ENCODE data around the gene ZNF600. TPM values are rescaled to one million over a fixed set of nuclear protein-coding genes. Genes with fewer than 3 reads are reported as not detected.
"Not testable (repeated sequence)": the region's sequence is repeated elsewhere in the genome, so short reads cannot be mapped to it uniquely, and the experiment has no call there.

The ZNF600 gene
- total and polyA plus RNA-seq, 2 of the 8 experiments (the other 6 are each of a cell fraction or from before 2014, with no cell fraction given), result 2.1 to 8.0 TPM

DNA sequence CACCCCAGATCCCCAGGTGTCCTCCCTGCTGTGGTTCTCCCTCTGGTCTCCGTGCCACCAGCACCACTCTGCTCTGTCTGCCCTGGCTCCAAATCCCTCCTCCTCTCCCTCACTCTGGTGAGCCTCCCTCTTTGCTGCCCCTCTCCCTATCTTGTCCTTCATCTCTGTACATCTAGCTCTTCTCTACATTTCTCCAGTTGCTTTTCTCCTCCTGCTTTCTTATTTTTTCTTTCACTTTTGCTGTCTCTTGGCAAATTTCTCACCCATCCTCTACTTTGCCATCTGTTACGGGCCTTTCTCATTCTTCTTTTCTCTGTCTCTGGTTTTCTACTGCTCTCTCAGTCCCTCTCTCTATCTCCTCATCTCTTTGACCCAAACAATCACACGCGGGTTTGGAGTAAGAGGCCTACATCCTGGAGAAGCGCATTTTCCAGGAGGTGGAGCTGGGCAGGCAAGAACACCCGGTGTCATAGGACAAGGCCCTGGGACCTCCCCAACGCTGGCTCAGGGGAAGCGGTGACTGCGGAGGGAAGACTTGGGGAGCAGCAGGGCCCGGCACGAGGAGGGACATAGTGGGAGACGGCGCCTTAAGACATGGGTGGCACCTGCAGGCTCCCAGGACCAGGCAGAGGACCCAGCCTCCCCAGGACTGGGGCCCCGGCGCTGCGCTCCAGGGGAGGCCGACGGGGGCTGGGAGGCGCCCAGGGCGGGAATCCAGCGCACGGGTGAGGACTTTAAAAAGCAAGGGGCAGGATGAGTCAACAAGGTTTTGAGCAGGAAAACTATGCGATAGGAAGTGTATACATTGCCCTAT lies 61.7 kb downstream of the ZNF600 start (continued):
- TF ChIP-seq RBBP5 (IDR thresholded peaks at IDR 0.05; ENCODE audit: borderline replicate concordance, low read depth, low read length) (no peak), SUZ12 (IDR thresholded peaks at IDR 0.05; ENCODE audit: low read length) (no peak), YY1 (IDR thresholded peaks at IDR 0.05; ENCODE audit: low read depth, low read length) (no peak), SP4 (IDR thresholded peaks at IDR 0.05; ENCODE audit: low read length) (no peak), SP1 (IDR thresholded peaks at IDR 0.05; ENCODE audit: low read depth, low read length) (no peak)
- TF ChIP-seq, protein P1, sequence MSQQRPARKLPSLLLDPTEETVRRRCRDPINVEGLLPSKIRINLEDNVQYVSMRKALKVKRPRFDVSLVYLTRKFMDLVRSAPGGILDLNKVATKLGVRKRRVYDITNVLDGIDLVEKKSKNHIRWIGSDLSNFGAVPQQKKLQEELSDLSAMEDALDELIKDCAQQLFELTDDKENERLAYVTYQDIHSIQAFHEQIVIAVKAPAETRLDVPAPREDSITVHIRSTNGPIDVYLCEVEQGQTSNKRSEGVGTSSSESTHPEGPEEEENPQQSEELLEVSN (IDR thresholded peaks at IDR 0.05), result no peak

DNA sequence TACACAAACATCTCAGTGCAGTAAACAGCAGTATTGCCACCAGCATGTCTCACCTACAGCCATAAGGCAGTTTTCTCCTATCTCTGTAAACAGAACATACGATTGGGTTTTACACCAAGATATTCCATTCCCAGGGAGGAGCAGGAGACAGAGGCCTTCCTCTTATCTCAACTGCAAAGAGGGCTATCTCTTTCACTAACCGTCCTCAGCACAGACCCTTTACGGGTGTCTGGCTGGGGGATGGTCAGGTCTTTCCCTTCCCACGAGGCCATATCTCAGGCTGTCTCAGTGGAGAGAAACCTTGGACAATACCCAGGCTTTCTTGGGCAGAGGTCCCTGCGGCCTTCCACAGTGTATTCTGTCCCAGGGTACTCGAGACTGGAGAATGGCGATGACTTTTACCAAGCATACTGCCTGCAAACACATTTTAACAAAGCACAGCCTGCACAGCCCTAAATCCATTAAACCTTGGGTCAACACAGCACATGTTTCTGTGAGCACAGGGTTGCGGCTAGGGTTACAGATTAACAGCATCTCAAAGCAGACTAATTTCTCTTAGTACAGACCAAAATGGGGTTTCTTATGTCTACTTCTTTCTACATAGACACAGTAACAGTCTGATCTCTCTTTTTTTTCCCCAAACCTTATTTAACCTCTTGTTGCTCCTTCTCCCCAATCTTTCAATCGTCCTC lies 62.5 kb downstream of the ZNF600 start:
- H2BK120ac ChIP-seq (replicated peaks; ENCODE audit: low read depth, low read length); H4K91ac ChIP-seq (replicated peaks; ENCODE audit: insufficient read length, low read length); CTCF ChIA-PET (ENCODE audit: partially characterized antibody); DNase-seq (ENCODE audit: low read depth in 1 of 2, low spot score in 2 of 2); H2BK20ac ChIP-seq (ENCODE audit: low read length); H3K23me2 ChIP-seq (ENCODE audit: low read depth, low read length); H3K79me2 ChIP-seq (ENCODE audit: control insufficient read depth in 1 of 2, insufficient read depth in 2 of 2, low read length in 2 of 2); H3K79me1 ChIP-seq (ENCODE audit: low read depth, low read length); H3K18ac ChIP-seq (ENCODE audit: extremely low read depth, low read length); H2BK12ac ChIP-seq (ENCODE audit: low read depth, low read length); H3K4me2 ChIP-seq (ENCODE audit: insufficient read depth in 1 of 2, low read depth in 2 of 2, low read length in 2 of 2); H2AK5ac ChIP-seq (ENCODE audit: low read depth, low read length); H3K4me3 ChIP-seq (ENCODE audit: extremely low read depth in 1 of 4, insufficient read depth in 2 of 4, low read depth in 3 of 4, low read length in 4 of 4); H3K14ac ChIP-seq (ENCODE audit: insufficient read length); POLR2A ChIA-PET (ENCODE audit: partially characterized antibody); H3K4ac ChIP-seq (replicated peaks; ENCODE audit: insufficient read length, low read depth, low read length); H3K4me1 ChIP-seq (replicated peaks in 1 of 4; ENCODE audit: control insufficient read depth in 3 of 4, insufficient read depth in 4 of 4, low read length in 3 of 4); H3K27me3 ChIP-seq (replicated peaks in 1 of 4; ENCODE audit: control insufficient read depth in 3 of 4, extremely low read depth in 1 of 4, insufficient read depth in 3 of 4, low read length in 3 of 4); H3K23ac ChIP-seq (ENCODE audit: insufficient read length); H2AFZ ChIP-seq (ENCODE audit: low read length); H4K8ac ChIP-seq (ENCODE audit: extremely low read depth, insufficient read depth, low read length); H3K56ac ChIP-seq (replicated peaks; ENCODE audit: insufficient read length, low read depth, low read length); H3K9ac ChIP-seq (replicated peaks in 1 of 4; ENCODE audit: extremely low read depth in 1 of 4, low read depth in 3 of 4, low read length in 3 of 4); H3K27ac ChIP-seq (ENCODE audit: low read depth, low read length); H2BK5ac ChIP-seq (ENCODE audit: low read depth, low read length); H4K5ac ChIP-seq (ENCODE audit: insufficient read length, low read depth, low read length); H2BK15ac ChIP-seq (ENCODE audit: low read length); H4K20me1 ChIP-seq (replicated peaks in 1 of 2; ENCODE audit: control insufficient read depth in 1 of 2, insufficient read depth in 2 of 2, low read length in 2 of 2); FAIRE-seq: not testable (repeated sequence)
- Histone ChIP-seq H3K36me3 (ENCODE audit: control insufficient read depth in 2 of 4, insufficient read depth in 4 of 4, low read length in 3 of 4) (peaks cover 0 to 19% (median 7%) of the 10 kb centered on the region in 4 experiments; a peak in 4 of 8 replicates), H3K9me3 (ENCODE audit: insufficient read depth in 2 of 2, low read depth in 1 of 2, low read length in 1 of 2) (peaks cover 11 to 18% of the 10 kb centered on the region in 2 experiments; a peak in 2 of 4 replicates)
- WGBS, 2 experiments (ENCODE audit: extremely low coverage in 1 of 2, insufficient coverage in 1 of 2, insufficient read length in 1 of 2, insufficient replicate concordance in 2 of 2, low coverage in 1 of 2, low lambda C conversion rate in 2 of 2, missing lambda C conversion rate in 1 of 2), result 84 to 100% methylated on average over 1 to 8 of the region's 9 CpGs

Data from H1 (cell line).